Measurements from ENCODE around the gene PIK3C2G.

GRCh38 chr12:18620986-18621385 lies 359.7 kb downstream of the PIK3C2G start:
- TF ChIP-seq CTCF (IDR thresholded peaks at IDR 0.05) (no peak), ZFX (IDR thresholded peaks at IDR 0.05; ENCODE audit: borderline replicate concordance) (no peak)
